GM23248 (cell line): ENCODE measurements around the gene EEPD1.

Experiments used
- EZH2 ChIP-seq: fragments of 200-600 bp; sonication (generic); IDR thresholded peaks from 2 replicates; pipeline ENCODE4 v1.6.1; 2018; ENCODE audit warnings: antibody characterized with exemption, mild to moderate bottlenecking; ENCODE audit not compliant: insufficient read depth, poor library complexity, severe bottlenecking
- EZH2phosphoT487 ChIP-seq: fragments of 200-600 bp; sonication (generic); IDR thresholded peaks from 2 replicates; pipeline ENCODE4 v1.6.1; 2018; ENCODE audit warnings: antibody characterized with exemption, moderate library complexity, mild to moderate bottlenecking, low read depth; ENCODE audit not compliant: insufficient read depth

DNA sequence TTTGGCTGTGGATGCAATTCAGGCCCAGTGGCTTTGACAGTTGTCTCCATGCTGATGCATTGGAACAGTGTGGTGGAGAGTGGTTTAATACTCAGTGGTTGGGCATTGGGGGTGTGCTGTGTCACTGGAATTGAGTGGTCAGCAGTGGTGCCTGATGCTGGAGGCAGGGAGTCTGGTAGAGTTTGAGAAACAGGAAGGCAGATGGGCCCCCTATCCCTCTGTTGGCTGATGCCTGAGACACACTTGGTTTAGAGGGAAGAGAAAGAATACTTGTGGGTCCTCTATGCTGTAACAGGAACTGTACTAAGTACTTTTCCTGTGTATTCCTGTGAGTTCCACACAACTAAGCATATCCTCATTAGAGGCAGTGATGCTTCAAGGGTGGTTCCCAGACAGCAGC, 55.4 kb downstream of the EEPD1 start:
- TF ChIP-seq EZH2phosphoT487 (no peak), EZH2 (no peak)
